Endothelial cell of umbilical vein (primary cell): ENCODE data around the gene UCP3. TPM values are rescaled to one million over a fixed set of nuclear protein-coding genes. Genes with fewer than 3 reads are reported as not detected.

Experiments used
- BruUV-seq: library from RNA; stranded (reverse); fragments of 400-500 nt; replicated peaks from 2 replicates; lab custom pipeline; 2021; lab: Mats Ljungman, UMichigan
- CTCF ChIA-PET: fragments of 300-600, 350-600 bp; sonication (Branson Sonifier 250); formaldehyde crosslinking; loops from one replicate; lab custom pipeline; 2021; ENCODE audit warnings: antibody characterized with exemption, inconsistent platforms; lab: Charles Lee
- POLR2A ChIA-PET: fragments of 300-600, 350-600 bp; sonication (Branson Sonifier 250); formaldehyde crosslinking; loops from one replicate; lab custom pipeline; 2021; ENCODE audit warnings: antibody characterized with exemption, inconsistent platforms; lab: Charles Lee
- DNase-seq: peaks from one replicate; pipeline ENCODE4 v3.0.0-alpha.2; 2011; ENCODE audit warnings: low read depth, low spot score
- FAIRE-seq: peaks from 2 replicates; lab custom pipeline; 2011; peaks lifted over from hg19 to GRCh38; lab: Jason Lieb, UNC
- H2AFZ ChIP-seq: 2 replicates; pipeline ENCODE4 v1.6.0; 2012; ENCODE audit warnings: low read depth, low read length, control low read depth, inconsistent platforms
- H3K27ac ChIP-seq: 2 replicates; pipeline ENCODE4 v1.5.1; 2011; ENCODE audit warnings: low read depth, mild to moderate bottlenecking, control low read depth, low read length, moderate library complexity; ENCODE audit not compliant: insufficient read depth
- H3K27me3 ChIP-seq, 2 experiments: 2 replicates each; pipeline versions ENCODE4 v1.6.0 to v1.6.1; 2011; ENCODE audit warnings: low read length in 2 of 2, mixed read lengths in 1 of 2; ENCODE audit not compliant: control insufficient read depth in 2 of 2, insufficient read depth in 2 of 2
- H3K36me3 ChIP-seq, 2 experiments: 2 replicates in 1 of 2; 3 replicates in 1 of 2; pipeline ENCODE4 v1.5.1; 2011; ENCODE audit warnings: low read length in 2 of 2, mild to moderate bottlenecking in 1 of 2, moderate library complexity in 1 of 2; ENCODE audit not compliant: control insufficient read depth in 2 of 2, insufficient read depth in 2 of 2; ENCODE audit errors: extremely low read depth in 1 of 2
- H3K4me1 ChIP-seq: 3 replicates; pipeline ENCODE4 v1.5.1; 2011; ENCODE audit warnings: mild to moderate bottlenecking, low read length; ENCODE audit not compliant: control insufficient read depth, insufficient read depth; ENCODE audit errors: extremely low read depth
- H3K4me2 ChIP-seq: 2 replicates; pipeline ENCODE4 v1.6.1; 2011; ENCODE audit warnings: low read length, control low read depth, mixed read lengths; ENCODE audit not compliant: insufficient read depth
- H3K4me3 ChIP-seq, 3 experiments: fragments of 200-600 bp in 1 of 3; sonication (generic), shearing (Covaris generic) in 1 of 3; replicated peaks in 1 of 3; 2 replicates each; pipeline ENCODE4 v1.5.1; 2011 to 2016; ENCODE audit warnings: control low read depth in 3 of 3, low read length in 3 of 3, mild to moderate bottlenecking in 2 of 3, inconsistent platforms in 1 of 3, low read depth in 1 of 3, moderate library complexity in 1 of 3; ENCODE audit not compliant: insufficient read depth in 1 of 3
- H3K79me2 ChIP-seq: 2 replicates; pipeline ENCODE4 v1.6.0; 2012; ENCODE audit warnings: low read length, inconsistent platforms; ENCODE audit not compliant: control insufficient read depth, insufficient read depth
- H3K9ac ChIP-seq: replicated peaks from 2 replicates; pipeline ENCODE3; 2011; ENCODE audit warnings: low read length, control low read depth; ENCODE audit not compliant: insufficient read depth; ENCODE audit errors: extremely low read depth
- H3K9me1 ChIP-seq: replicated peaks from 3 replicates; pipeline ENCODE4 v1.6.0; 2011; ENCODE audit warnings: mild to moderate bottlenecking, low read length; ENCODE audit not compliant: control insufficient read depth, insufficient read depth; ENCODE audit errors: extremely low read depth
- H3K9me3 ChIP-seq: replicated peaks from 2 replicates; pipeline ENCODE4 v1.5.1; 2012; ENCODE audit warnings: low read length, inconsistent platforms; ENCODE audit not compliant: control insufficient read depth, insufficient read depth
- H4K20me1 ChIP-seq: replicated peaks from 2 replicates; pipeline ENCODE3; 2011; ENCODE audit warnings: mild to moderate bottlenecking, low read length; ENCODE audit not compliant: control insufficient read depth, insufficient read depth; ENCODE audit errors: extremely low read depth
- GATA2 ChIP-seq: IDR thresholded peaks from 2 replicates; pipeline ENCODE4 v1.7.0; 2011; ENCODE audit warnings: low read depth, mild to moderate bottlenecking, moderate library complexity, mixed read lengths, low read length; ENCODE audit not compliant: insufficient read length, insufficient read depth
- JUN ChIP-seq: IDR thresholded peaks from 2 replicates; pipeline ENCODE4 v1.6.1; 2011; ENCODE audit warnings: borderline replicate concordance, low read depth; ENCODE audit not compliant: insufficient read length, insufficient read depth
- MYC ChIP-seq: IDR thresholded peaks from one replicate; pipeline ENCODE4 v1.6.1; 2011; ENCODE audit warnings: mild to moderate bottlenecking, low read depth, low read length
- POLR2A ChIP-seq: IDR thresholded peaks from 2 replicates; pipeline ENCODE4 v1.6.1; 2012; ENCODE audit warnings: low read depth, mild to moderate bottlenecking, control low read depth, low read length
- dilution Hi-C: fragments of 300-500 bp; cut with MboI; formaldehyde crosslinking; loops from one replicate; pipeline ENCODE4 v1.15.0; 2019; ENCODE audit warnings: low sequenced_read_pairs; ENCODE audit not compliant: extremely low pct_ligation_motif_present
- intact Hi-C: fragments of 100-400 bp; cut with micrococcal nuclease; formaldehyde crosslinking; loops from one replicate; pipeline ENCODE4 v1.10.0; 2022
- polyA plus RNA-seq, 4 experiments: library from polyadenylated mRNA; depleted of rRNA in 3 of 4; stranded (reverse) in 3 of 4; unstranded in 1 of 4; fragments of >200 nt; gene quantifications; 2 replicates each; pipeline versions ENCODE4 v1.2.1 to v1.2.3, GENCODE V29; 2011 to 2012; ENCODE audit warnings: missing spikeins in 1 of 4
- total RNA-seq: library from RNA; stranded (reverse); gene quantifications from 2 replicates; pipeline ENCODE4 v1.2.3, GENCODE V29; 2021

UCP3 gene
- total and polyA plus RNA-seq, 2 donors (not counting 3 experiments of a cell fraction or from before 2014, with no cell fraction given): 1.1 to 1.4 TPM

DNA sequence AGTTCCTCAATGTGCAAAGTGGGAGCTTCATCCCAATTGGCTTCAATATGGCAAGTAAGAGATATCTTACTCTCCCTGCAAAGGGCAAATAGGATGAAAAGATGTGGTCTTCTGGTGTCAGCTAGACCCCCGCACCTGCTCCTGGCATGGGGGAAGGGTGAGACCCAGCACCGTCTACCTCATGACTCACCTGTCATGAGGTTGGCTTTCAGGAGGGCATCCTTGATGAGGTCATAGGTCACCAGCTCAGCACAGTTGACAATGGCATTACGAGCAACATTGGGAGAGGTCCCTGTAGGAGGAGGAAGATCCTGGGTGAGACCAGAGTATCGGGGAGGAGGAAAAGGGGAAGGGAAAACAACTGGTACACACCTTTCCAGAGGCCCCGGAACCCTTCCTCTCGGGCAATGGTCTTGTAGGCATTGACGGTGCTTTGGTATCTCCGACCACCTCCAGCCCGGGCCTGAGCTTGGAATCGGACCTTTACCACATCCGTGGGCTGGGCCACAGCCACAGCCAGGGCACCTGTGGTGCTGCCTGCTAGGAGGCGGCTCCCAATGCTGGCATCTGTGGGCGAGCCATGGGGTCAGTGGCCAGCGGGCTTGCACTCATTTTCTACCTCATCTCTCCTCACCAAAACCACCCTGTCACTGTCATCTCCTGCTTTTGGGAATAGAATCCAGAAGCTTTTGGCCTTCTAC lies 32.3 kb downstream of the UCP3 start:
- Histone ChIP-seq H3K27me3 (no peaks in the 10 kb centered on the region), H3K36me3 (peaks cover 0 to 10% of the 10 kb centered on the region in 2 experiments), H3K4me2 (no peak overlapping the region), H3K9me1 (no peaks in the 10 kb centered on the region), H3K4me3 (no peak overlapping the region), H3K9ac (no peak overlapping the region), H4K20me1 (no peaks in the 10 kb centered on the region), H2AFZ (no peak overlapping the region), H3K9me3 (no peaks in the 10 kb centered on the region), H3K4me1 (no peaks in the 10 kb centered on the region), H3K27ac (no peak overlapping the region), H3K79me2 (no peaks in the 10 kb centered on the region)
- FAIRE-seq (no peak), DNase-seq (no peak)
- TF ChIP-seq MYC: no peak
- peak; percentile 11 for TF ChIP-seq JUN
- no TSS peak for BruUV-seq
- intact Hi-C loops (no loop called here), dilution Hi-C loops (no loop called here)
- POLR2A ChIA-PET: no interaction called here
- CTCF ChIA-PET: no interaction called here

GRCh38 chr11:73975479-73975757 lies 33.5 kb downstream of the UCP3 start:
- intact Hi-C loops (no loop called here), dilution Hi-C loops (no loop called here)
- Histone ChIP-seq H3K36me3 (peaks cover 0 to 10% of the 10 kb centered on the region in 2 experiments), H3K4me2 (no peak overlapping the region), H3K9me3 (no peaks in the 10 kb centered on the region), H3K4me3 (no peak overlapping the region), H3K27me3 (no peaks in the 10 kb centered on the region), H3K27ac (no peak overlapping the region), H4K20me1 (no peaks in the 10 kb centered on the region), H3K9ac (no peak overlapping the region), H2AFZ (no peak overlapping the region), H3K9me1 (no peaks in the 10 kb centered on the region), H3K79me2 (no peaks in the 10 kb centered on the region), H3K4me1 (no peaks in the 10 kb centered on the region)
- BruUV-seq: no TSS peak
- FAIRE-seq (no peak), DNase-seq (no peak)
- CTCF ChIA-PET: no interaction called here
- POLR2A ChIA-PET: no interaction called here
- no peak for TF ChIP-seq POLR2A
- TF ChIP-seq GATA2: no peak
- TF ChIP-seq JUN: no peak
